HEK293T (cell line): ENCODE results near the gene LTBP2.

Source experiments
- ARNT ChIP-seq: fragments of 450-650 bp; IDR thresholded peaks from 2 replicates; pipeline ENCODE4 v1.6.1; 2017; ENCODE audit warnings: mild to moderate bottlenecking
- BHLHE40 ChIP-seq: fragments of 450-650 bp; IDR thresholded peaks from 2 replicates; pipeline ENCODE4 v1.6.1; 2016; ENCODE audit warnings: mild to moderate bottlenecking, moderate library complexity, borderline replicate concordance
- FOXA1 ChIP-seq: fragments of 450-650 bp; IDR thresholded peaks from 2 replicates; pipeline ENCODE4 v1.6.1; 2016; ENCODE audit warnings: mild to moderate bottlenecking
- FOXK2 ChIP-seq: fragments of 450-650 bp; IDR thresholded peaks from 2 replicates; pipeline ENCODE4 v1.6.1; 2016; ENCODE audit warnings: mild to moderate bottlenecking
- FOXM1 ChIP-seq: fragments of 450-650 bp; IDR thresholded peaks from 2 replicates; pipeline ENCODE4 v1.6.1; 2017; ENCODE audit warnings: mild to moderate bottlenecking, borderline replicate concordance
- L3MBTL2 ChIP-seq: fragments of 450-650 bp; conservative IDR thresholded peaks from 2 replicates; pipeline ENCODE4 v1.6.1; 2016; ENCODE audit warnings: mild to moderate bottlenecking
- LEF1 ChIP-seq: fragments of 450-650 bp; IDR thresholded peaks from 2 replicates; pipeline ENCODE4 v1.6.1; 2017; ENCODE audit warnings: mild to moderate bottlenecking, borderline replicate concordance
- NFRKB ChIP-seq: fragments of 450-650 bp; IDR thresholded peaks from 2 replicates; pipeline ENCODE4 v1.6.1; 2016; ENCODE audit warnings: mild to moderate bottlenecking, moderate library complexity
- SUZ12 ChIP-seq: fragments of 450-650 bp; IDR thresholded peaks from 2 replicates; pipeline ENCODE4 v1.6.1; 2016; ENCODE audit warnings: mild to moderate bottlenecking

DNA sequence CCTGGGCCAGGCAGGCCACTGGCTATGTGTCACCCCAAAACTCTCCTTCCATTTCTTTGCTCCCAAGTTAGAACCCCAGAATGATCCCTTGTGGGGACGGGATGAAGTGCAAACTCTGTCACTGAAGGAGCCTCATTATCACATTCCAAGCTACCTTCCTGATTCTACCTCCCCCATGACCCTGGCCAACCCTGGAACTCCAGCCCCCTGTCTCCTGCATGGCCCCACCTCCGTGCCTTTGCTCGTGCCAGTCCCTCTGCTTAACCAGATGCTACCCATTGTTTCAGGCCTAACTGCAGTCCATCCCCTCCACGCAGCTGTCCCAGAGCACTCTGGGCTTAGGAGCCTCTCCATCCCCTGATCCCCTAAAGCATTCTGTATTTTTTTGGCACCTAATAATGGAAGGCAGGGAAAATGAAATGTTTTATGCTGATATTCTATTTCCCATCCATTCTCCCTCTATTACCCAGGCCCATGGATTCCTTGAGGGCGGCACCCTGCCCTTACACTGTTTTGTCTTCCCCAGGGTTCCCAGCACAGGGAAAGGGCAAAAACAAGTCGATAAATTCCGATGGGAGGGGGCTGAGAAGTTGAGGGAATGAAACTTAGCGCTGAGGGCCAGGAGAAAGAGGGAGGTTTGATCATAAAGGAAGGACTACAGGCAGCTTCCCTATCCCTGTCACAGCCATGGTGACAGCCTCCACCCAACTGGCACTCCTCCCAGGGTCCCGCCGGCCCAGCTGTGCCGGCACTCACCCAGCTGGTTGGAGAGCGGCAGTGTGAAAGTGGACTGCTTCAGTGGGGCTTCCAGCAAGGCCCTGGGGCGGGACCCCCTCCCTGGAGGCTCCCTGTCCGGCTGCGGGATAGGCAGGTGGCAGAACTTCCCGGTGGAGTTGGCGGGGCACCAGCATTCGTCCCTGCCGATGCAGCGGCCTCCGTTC is 60.3 kb downstream of the LTBP2 start:
- TF ChIP-seq BHLHE40 (no peak), SUZ12 (no peak), FOXA1 (no peak), ARNT (no peak), LEF1 (no peak), NFRKB (no peak), L3MBTL2 (no peak), FOXK2 (no peak), FOXM1 (no peak)
